Activated CD4-positive, alpha-beta T cell treated with anti-CD3 and anti-CD28 coated beads for 1 hour (primary cell): Measurements from ENCODE around the gene ANO2.
"Not testable (repeated sequence)": the region's sequence is repeated elsewhere in the genome, so short reads cannot be mapped to it uniquely, and the experiment has no call there.

Experiments used
- DNase-seq: peaks from one replicate; pipeline ENCODE4 v3.0.0-alpha.2; 2020

The ANO2 gene

DNA sequence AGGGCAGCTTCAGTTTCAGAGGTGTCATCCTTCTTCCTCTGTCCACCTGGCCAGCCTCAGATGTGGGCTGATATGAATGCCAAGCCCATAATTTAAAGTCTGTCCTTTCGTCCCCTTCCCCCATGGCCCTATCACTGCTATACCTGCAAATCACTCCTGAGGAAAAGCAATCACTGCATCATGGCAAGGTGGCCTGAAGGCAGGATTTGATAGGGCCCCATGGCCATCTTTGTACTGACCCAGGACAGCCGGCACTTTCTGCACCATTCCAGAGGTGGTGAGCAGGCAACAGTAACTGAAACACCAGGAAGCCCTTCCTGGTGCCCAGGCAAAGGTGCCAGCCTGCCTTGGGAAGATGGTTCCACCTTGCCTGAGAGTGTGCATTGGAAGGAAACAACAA is 60.8 kb downstream of the ANO2 start:
- DNase-seq = no peak

DNA sequence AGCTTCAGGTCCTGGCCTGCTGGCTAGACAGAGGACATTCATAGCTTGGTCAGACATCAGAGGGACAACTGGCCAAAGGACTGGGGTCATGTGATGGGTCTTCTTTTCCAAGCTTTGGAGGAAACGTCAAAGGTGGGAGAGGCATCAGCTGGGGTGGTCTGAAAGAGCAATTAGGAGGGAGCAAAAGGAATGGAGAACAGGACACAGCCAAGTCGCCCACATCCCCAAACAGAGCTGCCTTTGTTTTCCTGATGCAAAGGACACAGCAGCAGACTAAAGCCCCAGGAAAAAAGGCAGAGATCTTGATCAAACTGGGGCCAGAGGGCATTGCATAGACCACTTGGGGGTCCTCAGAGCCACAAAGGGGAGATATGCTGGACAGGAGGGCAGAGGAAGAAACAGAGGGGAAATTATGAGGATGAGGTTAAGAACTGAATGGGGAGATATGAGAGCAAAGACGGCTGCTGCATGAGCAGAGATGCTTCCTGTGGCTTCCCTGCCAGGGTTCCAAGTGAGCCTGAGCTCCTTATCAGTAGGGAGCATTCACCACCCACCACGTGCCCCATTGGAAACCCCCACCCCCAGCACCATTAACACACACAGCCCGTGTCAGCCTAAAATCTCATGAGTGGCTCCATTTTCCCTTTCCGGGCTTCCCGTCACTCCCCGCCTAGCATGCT is 62.4 kb downstream of the ANO2 start:
- no peak for DNase-seq

DNA sequence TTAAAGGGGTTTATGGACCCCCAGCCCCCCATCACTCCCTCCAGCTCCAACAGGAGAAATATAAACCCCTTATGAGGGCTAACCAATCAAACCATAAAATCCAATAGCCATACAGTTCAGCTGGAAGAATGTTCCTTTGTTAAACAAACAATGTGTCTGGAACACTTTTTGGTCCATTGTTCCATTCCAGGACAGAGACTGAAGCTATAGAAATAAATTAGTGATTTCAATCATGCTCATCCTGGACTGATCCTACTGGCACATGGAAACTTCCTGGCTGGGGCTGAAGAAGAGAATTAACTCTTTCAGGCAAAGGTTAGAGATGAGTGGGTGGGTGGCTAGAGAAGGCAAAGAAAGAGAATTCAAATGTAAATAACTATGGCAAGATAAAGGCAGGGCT is 63.4 kb downstream of the ANO2 start:
- DNase-seq = no peak

DNA sequence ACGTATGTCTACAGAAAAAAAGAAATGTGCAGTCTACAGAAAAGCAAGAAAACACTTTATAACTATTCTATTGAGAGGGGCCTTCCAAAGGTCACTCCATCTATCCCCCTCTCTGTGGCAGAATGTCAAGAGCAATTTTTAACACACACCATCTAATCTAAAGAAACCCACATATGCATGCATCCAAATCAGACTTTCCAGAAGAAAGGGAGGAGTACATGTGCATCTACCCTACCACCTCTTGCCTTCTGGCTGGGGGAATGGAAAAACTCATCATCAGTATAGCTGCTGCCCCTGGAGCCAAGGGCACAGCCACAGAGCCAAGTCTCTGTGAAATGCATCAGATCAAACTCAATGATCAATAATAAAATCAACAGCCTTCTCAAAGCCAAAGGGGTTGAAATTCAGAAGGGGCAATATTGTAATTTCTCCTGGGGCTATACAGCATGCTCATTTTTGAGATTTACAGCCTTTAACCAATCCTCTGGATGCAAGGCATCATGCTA is 63.9 kb downstream of the ANO2 start:
- no peak for DNase-seq

DNA sequence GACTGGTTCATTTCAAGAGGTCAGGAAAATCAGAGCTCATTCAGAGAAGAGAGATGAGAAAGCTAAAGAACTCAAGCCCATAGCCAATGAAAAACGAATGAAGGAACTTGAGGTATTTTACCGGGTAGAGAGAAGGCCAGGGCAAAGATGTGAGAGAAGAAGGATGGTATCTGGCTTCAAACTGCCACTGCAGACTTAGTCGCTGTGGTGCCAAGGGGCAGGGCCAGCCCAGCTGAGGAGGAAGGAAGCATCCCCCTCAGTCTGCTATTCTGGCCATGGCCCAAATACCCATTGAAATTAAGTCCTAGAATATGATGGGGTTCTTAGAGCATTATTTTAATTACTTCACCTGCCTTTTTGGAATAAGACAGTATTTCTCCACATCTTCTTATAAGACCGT is 69.2 kb downstream of the ANO2 start:
- DNase-seq = no peak

DNA sequence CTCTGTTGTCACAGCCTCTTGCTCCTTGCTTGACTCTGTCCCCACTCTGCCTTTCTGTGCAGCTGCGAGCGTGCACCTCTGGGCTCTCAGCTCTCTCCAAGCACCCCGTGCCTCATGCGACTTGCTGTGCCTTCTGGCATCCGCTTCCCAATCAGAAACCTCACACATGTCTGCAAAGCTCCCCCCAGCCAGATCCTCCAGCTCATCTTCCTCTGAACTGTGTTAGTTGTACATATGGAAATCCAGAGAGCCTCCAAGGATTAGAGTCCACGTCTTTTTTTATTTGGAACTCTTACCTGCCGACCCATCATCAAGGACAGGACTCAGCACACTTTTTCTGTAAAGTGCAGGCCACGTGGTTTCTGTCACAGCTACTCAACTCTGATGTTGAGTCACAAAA is 70.5 kb downstream of the ANO2 start:
- no peak for DNase-seq

DNA sequence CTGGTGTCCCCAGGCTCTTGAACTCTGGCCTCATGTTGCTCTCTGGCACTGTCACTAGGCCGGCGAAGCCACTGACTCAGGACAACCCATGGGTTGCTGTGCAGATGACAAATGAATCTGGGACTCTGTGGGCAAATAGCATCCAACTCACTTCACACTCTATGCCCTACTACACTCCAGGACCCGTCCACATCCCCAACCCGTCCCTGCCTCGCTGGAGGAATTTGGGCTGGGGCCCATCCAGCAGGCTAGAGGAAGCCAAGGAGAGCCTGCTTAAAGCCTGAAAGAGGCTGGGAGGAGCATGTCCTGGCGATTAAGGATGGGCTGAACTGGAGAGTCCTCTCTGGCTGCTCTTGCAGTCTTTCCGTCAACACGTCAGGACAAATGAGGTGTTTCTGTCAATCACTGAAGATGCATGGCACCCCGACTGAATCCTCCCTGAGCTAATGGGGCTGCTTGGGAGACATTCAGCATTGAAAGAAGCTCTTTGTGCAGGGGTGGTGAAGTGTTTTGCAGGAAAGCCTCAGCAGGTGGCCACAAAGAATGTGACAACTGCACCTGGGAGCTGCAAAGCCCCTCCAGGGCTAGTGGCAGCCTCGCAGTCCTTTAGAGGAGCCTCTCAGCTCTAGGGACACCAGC is 71.7 kb downstream of the ANO2 start:
- DNase-seq = no peak

DNA sequence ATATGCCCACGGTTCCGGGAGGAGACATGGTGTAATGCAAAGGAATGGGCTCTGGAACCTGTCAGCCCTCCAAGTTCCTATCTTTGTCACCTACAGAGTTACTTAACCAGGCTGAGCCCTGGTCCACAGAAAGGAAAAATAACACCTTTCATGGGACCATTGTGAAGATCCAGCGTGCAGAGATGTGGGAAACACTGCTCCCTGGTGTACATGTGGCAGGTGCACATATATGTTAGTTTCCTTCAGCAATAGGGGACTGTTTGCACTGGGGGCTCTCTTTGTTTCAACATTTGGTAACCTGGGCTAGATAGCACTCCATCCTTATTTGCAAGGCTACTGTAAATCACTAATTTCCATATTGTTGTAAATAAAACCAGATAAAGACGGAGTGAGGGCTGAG is 72.3 kb downstream of the ANO2 start:
- DNase-seq = no peak

DNA sequence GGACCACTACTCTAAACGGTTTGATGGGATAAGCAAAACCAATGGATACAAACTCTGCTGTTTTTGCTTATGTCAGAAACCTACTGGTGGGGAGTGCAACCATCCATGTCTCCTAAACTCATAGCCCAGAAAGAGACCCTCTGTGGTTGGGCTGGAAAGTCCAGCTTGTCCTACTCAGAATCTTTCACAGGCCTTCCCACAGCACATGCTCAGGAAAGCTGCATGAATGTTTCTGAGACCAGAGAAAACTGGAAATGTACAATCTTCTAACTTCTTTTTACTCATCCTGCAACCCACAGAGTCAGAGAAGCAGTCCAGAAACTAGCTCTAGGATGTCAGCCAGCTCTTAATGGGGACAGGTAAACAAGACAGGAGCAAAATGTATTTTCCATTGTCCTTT is 73.3 kb downstream of the ANO2 start:
- DNase-seq = no peak

DNA sequence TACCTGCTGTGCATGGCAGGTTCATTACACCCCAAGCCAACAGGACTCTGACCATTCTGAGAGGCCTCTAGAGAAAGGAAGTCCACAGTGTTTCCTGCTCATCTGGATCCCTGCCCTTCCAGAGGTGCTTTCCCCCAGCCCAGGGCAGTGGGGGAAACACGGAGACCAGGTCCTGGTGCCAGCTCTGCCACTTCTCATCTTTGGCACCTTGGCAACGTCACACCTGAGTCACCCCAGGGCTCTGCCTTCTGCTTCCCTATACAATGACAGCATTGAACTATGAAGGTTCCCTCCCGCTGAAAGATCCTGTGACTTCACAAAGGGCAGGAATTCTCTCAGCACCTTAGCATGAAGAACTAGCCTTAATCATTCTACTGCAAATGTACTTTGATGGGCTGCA is 74.9 kb downstream of the ANO2 start:
- DNase-seq = no peak

DNA sequence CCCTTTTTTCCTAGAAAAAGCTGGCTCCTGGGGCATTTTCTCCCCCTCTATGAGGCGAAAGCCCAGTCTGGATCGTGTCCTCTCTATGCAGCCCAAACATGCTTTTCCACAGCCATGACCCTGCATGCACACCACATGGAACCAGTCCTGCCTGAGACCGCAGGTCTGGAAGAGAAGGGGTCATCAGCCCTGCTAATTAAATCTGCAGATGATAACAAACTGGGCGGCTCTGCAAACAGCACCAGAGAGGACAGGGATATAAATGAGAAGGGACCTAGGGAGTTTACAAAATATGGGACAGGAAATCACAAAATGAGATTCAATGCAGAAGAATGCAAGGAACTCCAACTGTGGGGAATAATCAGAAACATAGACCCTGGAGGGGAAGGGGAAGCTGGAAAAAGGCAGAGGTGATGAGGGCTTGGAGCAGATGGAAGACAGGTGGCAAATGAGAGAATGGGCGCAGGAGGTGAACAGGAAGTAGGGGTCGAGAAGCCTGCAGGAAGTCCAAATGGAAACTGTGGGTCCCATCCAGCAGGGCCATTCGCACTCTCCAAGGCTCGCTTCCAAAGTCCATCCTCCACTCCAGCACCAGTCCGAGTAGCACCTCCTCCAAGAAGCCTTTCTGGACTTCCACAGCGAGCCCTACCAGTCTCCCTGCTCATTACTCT is 76.3 kb downstream of the ANO2 start:
- DNase-seq = no peak

DNA sequence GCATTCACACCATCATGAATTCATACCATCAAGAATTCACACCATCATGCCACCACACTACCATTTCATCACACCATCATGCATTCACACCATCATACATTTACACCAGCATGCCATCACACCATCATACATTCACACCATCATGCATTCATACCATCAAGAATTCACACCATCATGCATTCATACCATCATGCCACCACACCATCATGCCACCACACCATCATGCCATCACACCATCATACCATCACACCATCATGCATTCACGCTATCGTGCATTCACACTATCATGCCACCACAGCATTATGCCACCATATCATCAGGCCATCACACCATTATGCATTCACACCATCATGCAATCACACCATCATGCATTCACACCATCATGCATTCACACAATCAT is 79.7 kb downstream of the ANO2 start:
- no peak for DNase-seq

DNA sequence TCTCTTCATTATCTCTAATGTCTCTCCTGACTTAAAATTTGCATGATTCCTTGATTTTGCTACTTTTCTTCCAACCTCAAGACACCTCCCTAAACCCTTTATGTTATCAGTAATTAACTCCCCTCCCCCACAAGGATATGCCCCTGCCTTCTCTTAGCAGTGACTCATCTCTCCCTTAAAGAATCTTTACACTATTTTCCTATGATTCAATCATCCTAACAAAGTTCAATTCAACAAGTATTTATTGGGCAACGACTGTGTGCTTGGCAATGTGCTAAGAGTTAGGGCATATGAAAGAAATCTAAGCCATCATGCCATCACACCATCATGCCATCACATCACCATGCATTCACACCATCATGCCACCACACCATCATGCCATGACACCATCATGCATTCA is 80.1 kb downstream of the ANO2 start:
- no peak for DNase-seq

DNA sequence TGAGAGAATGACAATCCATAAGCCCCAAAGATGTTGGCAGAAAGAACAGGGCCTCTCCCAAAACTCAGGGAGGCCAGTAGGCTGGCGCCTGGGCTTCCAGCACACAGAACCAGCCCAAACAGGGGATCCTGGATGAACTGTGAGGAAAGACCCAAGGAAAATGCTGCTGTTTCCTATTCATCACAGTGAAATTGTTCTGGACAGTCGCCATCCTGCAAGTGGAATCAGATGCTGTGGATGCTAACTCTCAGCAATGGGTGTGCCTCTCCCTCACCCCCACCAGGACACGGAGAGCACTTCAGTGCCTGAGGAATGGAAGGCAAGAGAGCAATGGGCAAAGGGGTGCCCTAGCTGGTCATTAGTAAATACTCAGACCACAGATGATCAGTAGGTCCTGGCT is 80.8 kb downstream of the ANO2 start:
- no peak for DNase-seq

DNA sequence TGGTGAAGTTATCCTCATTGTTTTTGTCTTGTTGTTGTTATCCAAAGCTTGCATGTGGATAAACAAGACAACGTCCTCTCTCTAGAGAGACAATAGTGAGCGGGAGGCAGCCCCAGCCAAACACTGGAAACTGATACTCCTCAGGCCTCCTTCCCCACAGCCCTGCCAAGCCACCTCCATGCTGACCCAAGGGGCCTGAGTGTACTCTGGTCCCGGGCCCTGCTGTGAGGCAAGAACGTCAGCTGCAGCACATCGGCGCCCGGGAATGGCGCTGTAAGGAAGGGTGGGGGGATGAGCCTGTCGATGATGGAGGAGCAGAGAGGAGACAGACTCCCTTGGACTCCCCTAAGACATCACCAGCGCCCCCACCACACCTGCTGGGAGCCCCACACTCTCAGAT is 83.6 kb downstream of the ANO2 start:
- DNase-seq = no peak

DNA sequence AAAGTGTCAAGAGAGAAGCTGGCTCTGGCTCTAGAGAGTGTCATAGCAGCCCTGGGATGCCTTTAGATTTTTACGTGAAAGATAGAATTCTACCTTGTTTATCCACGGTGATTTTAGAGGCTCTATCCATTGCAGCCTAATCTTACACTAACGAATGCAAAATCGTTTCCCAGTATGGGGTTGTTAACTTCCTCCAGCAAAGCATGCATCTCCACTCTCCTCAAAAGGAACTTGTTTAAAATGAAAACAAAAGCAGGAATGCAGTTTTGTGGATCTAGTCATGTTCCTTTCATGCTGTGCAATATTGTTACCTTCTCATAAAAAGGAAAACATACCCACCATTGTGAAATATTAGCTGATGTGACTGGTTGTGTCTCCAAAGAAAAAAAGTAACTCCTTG is 88.4 kb downstream of the ANO2 start:
- no peak for DNase-seq

DNA sequence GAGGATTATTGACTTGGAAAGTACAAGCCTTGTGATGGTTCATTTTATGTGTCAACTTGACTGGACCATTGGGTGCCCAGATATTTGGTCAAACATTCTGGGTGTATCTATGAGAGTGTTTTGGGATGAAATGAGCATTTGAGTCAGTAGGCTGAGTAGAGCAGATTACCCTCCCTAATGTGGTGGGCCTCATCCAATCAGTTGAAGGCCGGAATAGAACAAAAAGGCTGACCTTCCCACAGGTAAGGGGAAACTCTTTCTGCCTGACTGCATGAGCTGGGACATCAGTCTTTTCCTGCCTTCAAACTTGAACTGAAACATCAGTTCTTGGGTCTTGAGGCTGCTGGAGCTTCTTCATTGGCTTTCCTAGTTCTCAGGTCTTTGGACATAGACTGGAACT is 98.1 kb downstream of the ANO2 start:
- DNase-seq = no peak

DNA sequence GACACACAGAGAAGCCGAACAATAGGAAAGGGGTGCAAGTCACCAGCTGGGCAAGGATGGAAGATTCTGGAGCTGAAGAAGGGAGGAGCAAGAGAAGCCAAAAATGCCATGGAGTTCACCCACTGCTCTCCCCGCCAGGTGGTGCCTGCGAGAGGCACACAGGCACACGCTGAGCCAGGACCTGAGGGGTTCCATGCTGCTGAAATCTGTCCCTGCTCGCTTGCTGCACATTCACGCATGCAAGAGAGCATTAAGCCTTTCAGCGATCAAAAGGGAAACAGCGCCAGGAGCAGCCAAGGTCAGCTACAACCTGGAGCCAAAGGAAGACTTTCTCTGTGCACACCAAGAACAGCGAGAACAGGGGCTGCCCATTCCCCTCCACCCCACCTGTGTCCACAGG is 104.1 kb downstream of the ANO2 start:
- no peak for DNase-seq

DNA sequence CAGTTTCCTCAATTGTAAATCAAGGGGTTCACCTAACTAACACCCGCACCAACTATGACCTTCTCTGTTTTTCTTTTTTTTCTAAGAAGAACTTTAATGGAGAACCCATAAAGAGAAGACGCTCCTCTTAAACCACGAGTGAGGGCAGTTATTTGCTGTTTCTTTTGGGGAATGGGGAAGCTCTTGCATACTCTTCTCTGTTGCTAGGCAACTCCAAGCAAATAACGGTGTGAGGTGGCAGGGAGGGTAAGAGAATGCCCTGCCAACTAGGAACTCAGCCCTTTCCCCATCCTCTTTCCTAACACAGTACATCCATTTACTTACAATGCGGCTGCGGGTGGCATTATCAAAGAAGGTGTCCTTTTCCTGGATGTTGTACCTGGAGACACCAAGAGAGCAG is 114.9 kb downstream of the ANO2 start:
- no peak for DNase-seq

DNA sequence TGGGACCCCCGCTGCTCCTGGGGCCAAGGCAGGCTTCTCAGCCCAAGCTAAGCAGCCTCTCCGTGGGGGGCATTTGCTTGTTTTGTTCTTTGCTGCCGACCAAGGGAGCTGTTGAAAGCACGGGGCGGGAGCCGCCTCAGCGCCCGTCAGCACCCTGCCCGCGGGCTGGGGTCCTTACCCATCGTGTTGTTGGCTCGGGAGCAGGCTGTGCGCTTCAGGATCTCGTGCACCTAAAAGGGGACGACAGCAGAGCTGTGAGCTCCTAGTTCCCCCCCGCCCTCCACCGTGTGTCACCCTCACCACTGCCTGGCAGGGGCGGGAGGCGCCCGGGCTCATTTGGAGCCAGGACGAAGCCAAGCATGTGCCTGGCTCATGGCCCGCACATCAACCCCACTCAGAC is 117.5 kb downstream of the ANO2 start:
- no peak for DNase-seq

DNA sequence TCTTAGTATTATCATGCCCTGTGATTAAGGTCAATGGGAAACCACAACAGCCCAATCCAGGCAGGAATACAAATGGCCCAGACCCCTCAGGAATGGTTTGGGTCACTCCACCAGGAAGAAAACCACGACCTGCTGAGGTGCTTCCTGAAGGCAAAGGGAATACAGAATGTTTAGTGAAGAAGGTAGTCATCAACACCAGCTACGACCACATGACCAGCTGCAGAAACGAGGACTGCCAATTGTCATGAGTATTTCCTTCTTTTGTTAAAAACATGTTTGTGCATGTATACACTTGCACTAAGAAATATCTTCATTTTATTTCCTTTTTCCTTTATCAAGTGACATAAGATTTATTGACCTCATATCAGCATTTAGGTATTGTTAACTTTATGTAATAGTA is 119.3 kb downstream of the ANO2 start:
- not testable (repeated sequence) for DNase-seq

DNA sequence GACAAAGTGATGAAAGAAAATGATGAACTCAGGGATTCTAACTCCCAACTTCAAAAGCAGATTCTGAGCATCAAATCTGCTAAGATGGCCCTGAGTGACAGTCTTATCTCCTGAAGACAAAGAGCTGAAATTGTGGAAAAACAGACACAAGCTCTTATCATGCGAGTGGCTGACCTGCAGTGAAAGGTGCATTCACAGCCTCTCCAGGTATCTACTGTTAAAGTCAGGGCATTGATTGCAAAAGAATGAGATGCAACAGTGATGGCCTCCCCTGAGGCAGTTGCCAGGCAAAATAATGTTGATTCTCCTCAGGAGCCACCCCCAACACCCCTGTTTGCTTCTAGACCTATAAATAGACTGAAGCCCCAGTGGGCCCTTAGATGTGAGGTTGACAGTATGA is 126.2 kb downstream of the ANO2 start:
- DNase-seq = not testable (repeated sequence)

DNA sequence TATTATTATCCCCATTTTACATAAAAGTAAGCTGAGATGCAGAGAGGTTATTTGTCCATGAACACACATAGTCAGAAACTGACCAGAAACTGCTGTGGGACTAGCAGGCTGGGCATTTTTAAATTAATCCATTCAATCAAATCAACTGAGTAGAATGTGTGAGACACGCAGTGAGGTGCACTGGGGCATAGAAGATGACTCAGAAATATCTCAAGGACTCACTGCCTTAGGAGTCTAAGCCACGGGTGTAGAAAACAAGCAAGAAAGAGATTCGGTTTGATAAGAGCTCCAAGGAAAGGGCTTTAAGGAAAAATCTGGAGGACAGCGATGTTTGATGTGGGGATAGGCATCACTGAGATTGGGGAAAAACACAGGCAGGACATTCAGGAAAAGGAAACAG is 127.8 kb downstream of the ANO2 start:
- no peak for DNase-seq

DNA sequence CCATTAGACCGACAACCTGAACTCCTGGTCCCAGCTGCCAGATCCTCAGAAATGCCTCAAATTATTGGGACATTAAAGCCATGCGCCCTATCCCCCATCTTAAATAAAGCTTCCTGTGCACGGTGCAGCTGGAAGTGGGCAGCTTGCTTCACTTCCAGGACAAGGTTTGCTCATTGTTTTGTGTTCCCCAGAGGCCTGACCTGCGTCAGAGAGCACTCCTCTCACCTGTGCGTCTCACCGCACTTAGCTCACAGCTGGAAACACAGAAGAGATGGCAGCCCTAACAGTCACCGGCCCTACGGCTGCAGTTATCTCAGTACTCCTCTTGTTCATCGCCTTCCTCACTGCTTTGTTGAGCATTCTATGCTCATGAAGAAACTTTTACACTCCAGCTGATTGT is 135.5 kb downstream of the ANO2 start:
- no peak for DNase-seq

DNA sequence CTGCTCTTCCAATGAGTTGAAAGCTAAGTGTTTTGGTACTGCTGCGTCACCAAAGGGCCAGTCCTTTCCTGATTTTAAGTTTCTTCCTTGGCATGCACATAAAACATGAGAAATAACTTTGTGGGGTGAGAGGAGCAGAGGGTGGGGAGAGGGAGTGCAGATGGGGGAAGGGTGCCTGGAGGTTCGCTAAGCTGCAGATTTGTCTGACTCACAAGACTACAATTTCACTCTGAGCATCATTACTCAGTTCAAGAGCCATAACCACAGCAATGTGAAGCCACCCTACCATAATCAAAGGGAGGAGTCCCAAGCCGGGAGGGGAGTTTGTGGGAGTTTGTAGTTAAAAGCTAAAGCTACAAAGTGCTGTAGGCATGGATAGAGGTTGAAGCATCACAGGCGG is 136.1 kb downstream of the ANO2 start:
- no peak for DNase-seq
